Testis (tissue), 3 donors: ENCODE data around the gene MXD1. TPM values are rescaled to one million over a fixed set of nuclear protein-coding genes. Genes with fewer than 3 reads are reported as not detected.

ENCODE experiments used
- DNase-seq: peaks from one replicate; pipeline ENCODE4 v3.0.0-alpha.2; 2019
- H3K27ac ChIP-seq, 2 donors: fragments of 200-600 bp; sonication (generic); one replicate each; pipeline ENCODE4 v1.5.1; 2019
- H3K27me3 ChIP-seq: fragments of 200-600 bp; sonication (generic); one replicate; pipeline ENCODE4 v1.5.1; 2019
- H3K36me3 ChIP-seq: fragments of 200-600 bp; sonication (generic); one replicate; pipeline ENCODE4 v1.5.1; 2017; ENCODE audit warnings: low read depth; ENCODE audit errors: missing control alignments
- H3K4me1 ChIP-seq: fragments of 200-600 bp; sonication (generic); one replicate; pipeline ENCODE4 v1.5.1; 2019
- H3K4me3 ChIP-seq, 2 donors: fragments of 200-600 bp; sonication (generic); one replicate each; pipeline ENCODE4 v1.5.1; 2017 to 2019
- H3K9me3 ChIP-seq: fragments of 200-600 bp; sonication (generic); one replicate; pipeline ENCODE4 v1.5.1; 2017
- CTCF ChIP-seq, 3 experiments: fragments of 450-650 bp in 2 of 3; fragments of 200-600 bp in 1 of 3; sonication (generic) in 1 of 3; IDR thresholded peaks; one replicate each; pipeline ENCODE4 v1.5.1; 2016 to 2019; ENCODE audit warnings: antibody characterized with exemption in 3 of 3, mild to moderate bottlenecking in 2 of 3, moderate library complexity in 1 of 3
- POLR2A ChIP-seq: fragments of 450-650 bp; IDR thresholded peaks from one replicate; pipeline ENCODE4 v1.6.1; 2017; ENCODE audit warnings: antibody characterized with exemption, mild to moderate bottlenecking, moderate library complexity
- WGBS, 2 donors: methylation state at CpG; one replicate each; pipeline ENCODE4 v1.1.5; 2018; 5-methylcytosine and 5-hydroxymethylcytosine counted together
- intact Hi-C: fragments of 100-400 bp; cut with DNase I; formaldehyde crosslinking; loops from one replicate; pipeline ENCODE4 v1.15.1; 2023; ENCODE audit warnings: low total_unique reads
- polyA plus RNA-seq: library from polyadenylated mRNA; stranded (reverse); fragments of 350-450 nt; fragmentation: Illumina TruSeq; extraction: RNeasy Lipid Tissue Mini Kit (QIAGEN cat#74804); gene quantifications from one replicate; pipeline ENCODE4 v1.2.3, GENCODE V29; 2014; ENCODE audit warnings: low read depth, low replicate concordance; ENCODE audit not compliant: insufficient read depth
- total RNA-seq, 2 donors: library from RNA; depleted of rRNA; stranded (reverse); fragments of >200 nt; gene quantifications; one replicate each; pipeline ENCODE4 v1.2.3, GENCODE V29; 2016

MXD1 gene
- total and polyA plus RNA-seq, 3 donors from 2014 or later = 8.4 to 16.8 (median 11.0) TPM

- TF ChIP-seq POLR2A = no peak
- no peak for TF ChIP-seq CTCF (IDR thresholded peaks at IDR 0.05)
- Histone ChIP-seq H3K4me3 (no peak overlapping the region), H3K27ac (no peak overlapping the region), H3K9me3 (no peaks in the 10 kb centered on the region), H3K36me3 (no peaks in the 10 kb centered on the region), H3K27me3 (no peaks in the 10 kb centered on the region), H3K4me1 (peaks cover 8% of the 10 kb centered on the region)
- WGBS, 2 donors = 80 to 89% methylated on average over 9 of the region's 9 CpGs
- DNase-seq = no peak
- intact Hi-C loops = no loop called here
Observed at GRCh38 chr2:69943843-69944525, 29.1 kb downstream of the MXD1 start.

GRCh38 chr2:69944756-69945155 is 29.8 kb downstream of the MXD1 start:
- peaks cover 8% of the 10 kb centered on the region for H3K4me1 ChIP-seq
- H3K4me3 ChIP-seq = no peak overlapping the region
- WGBS, 2 donors = 96 to 98% methylated on average over 7 of the region's 7 CpGs
- H3K9me3 ChIP-seq = no peaks in the 10 kb centered on the region
- no peak for DNase-seq
- H3K36me3 ChIP-seq = no peaks in the 10 kb centered on the region
- TF ChIP-seq POLR2A = no peak
- no peak for TF ChIP-seq CTCF (IDR thresholded peaks at IDR 0.05)
- no peaks in the 10 kb centered on the region for H3K27me3 ChIP-seq
- no peak overlapping the region for H3K27ac ChIP-seq
- intact Hi-C loops = no loop called here

GRCh38 chr2:69945441-69945840 is 30.5 kb downstream of the MXD1 start:
- Histone ChIP-seq H3K27ac (no peak overlapping the region), H3K4me3 (no peak overlapping the region), H3K27me3 (no peaks in the 10 kb centered on the region), H3K4me1 (peaks cover 8% of the 10 kb centered on the region), H3K36me3 (no peaks in the 10 kb centered on the region), H3K9me3 (no peaks in the 10 kb centered on the region)
- intact Hi-C loops = no loop called here
- WGBS, 2 donors = 90 to 93% methylated on average over 7 to 8 of the region's 8 CpGs
- no peak for DNase-seq
- TF ChIP-seq POLR2A (no peak), CTCF (IDR thresholded peaks at IDR 0.05) (no peak)

GRCh38 chr2:69945941-69946340 is 31.0 kb downstream of the MXD1 start:
- H3K27ac ChIP-seq = no peak overlapping the region
- no peak overlapping the region for H3K4me3 ChIP-seq

More at GRCh38 chr2:69945941-69946340, 31.0 kb downstream of the MXD1 start:
- Histone ChIP-seq H3K4me1 (peaks cover 8% of the 10 kb centered on the region), H3K27me3 (no peaks in the 10 kb centered on the region), H3K9me3 (no peaks in the 10 kb centered on the region), H3K36me3 (no peaks in the 10 kb centered on the region)
- 87 to 88% methylated on average over 5 to 8 of the region's 8 CpGs for WGBS, 2 donors
- DNase-seq = no peak
- intact Hi-C loops = no loop called here
- TF ChIP-seq CTCF (IDR thresholded peaks at IDR 0.05) = no peak
- no peak for TF ChIP-seq POLR2A
